Measurements from ENCODE around the gene TCAIM.

The TCAIM gene

DNA sequence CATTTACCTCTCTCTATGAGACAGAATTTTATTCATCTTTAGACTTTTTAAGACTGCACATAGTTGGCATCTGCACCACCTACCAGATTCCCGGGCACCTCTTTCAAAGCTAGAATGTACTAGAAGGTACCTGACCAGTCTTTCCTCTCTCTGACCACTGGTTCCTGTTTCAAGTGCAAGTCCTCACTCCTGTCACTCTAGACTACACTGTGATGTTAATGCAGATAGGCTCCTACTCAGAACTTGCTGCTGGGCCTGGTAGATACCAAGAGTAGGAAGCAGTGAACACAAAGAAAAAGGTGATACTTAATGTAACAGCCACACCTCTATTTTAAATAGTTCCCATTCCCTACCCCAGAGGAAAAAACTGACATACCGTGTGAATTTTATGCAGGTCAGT, 8.1 kb upstream of the TCAIM start:
- TF ChIP-seq, protein P1, sequence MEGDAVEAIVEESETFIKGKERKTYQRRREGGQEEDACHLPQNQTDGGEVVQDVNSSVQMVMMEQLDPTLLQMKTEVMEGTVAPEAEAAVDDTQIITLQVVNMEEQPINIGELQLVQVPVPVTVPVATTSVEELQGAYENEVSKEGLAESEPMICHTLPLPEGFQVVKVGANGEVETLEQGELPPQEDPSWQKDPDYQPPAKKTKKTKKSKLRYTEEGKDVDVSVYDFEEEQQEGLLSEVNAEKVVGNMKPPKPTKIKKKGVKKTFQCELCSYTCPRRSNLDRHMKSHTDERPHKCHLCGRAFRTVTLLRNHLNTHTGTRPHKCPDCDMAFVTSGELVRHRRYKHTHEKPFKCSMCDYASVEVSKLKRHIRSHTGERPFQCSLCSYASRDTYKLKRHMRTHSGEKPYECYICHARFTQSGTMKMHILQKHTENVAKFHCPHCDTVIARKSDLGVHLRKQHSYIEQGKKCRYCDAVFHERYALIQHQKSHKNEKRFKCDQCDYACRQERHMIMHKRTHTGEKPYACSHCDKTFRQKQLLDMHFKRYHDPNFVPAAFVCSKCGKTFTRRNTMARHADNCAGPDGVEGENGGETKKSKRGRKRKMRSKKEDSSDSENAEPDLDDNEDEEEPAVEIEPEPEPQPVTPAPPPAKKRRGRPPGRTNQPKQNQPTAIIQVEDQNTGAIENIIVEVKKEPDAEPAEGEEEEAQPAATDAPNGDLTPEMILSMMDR (conservative IDR thresholded peaks at IDR 0.05) = no peak
- no peak overlapping the region for H3K27ac ChIP-seq

DNA sequence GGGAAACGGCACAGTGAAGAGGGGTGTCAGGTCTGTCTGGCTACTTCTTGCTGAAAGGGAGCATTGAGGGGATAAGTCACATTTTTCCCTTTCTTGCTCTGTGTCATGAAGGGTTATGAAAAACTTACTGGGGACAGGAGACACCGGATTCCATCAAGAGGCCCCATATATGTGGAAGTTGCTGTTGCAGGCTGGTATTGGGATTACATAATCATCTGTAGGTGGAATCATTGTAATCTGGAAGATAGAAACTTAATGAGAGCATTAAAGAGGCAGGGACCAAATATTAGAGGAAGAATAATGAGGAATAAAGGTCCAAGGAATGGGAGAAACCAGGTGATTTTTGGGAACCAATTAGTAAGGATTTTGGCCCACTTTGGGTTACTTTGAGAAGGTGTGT, 4.2 kb upstream of the TCAIM start:
- TF ChIP-seq, protein P1 (conservative IDR thresholded peaks at IDR 0.05) = no peak
- no peak overlapping the region for H3K27ac ChIP-seq

DNA sequence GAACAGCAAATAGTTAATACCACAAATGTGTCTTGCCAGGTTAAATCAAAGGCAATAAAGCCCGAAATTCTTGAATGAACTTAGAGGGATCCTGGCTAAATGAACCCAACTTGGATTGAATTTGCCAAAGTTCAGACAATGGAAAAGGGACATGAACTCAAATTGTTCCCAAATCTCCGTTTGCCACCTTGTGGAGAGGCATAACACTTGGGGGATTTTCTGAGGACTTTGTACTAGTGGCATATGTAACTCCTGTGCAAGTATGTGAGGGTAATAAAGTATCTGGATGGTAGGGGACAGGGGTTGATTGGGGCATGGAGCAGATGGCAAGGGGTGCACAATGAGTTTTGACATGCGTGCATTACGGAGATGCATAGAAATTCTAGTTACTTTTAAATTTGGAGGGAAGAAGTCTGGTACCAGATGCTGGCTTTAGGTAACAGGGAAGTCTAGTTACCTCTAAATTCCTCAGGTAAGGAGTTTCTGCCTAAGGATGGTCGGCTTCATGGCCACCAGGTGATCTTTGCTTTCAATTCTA, 1.2 kb upstream of the TCAIM start:
- TF ChIP-seq, protein P1 (conservative IDR thresholded peaks at IDR 0.05) = no peak
- peak overlapping the region; percentile 94 for H3K27ac ChIP-seq

DNA sequence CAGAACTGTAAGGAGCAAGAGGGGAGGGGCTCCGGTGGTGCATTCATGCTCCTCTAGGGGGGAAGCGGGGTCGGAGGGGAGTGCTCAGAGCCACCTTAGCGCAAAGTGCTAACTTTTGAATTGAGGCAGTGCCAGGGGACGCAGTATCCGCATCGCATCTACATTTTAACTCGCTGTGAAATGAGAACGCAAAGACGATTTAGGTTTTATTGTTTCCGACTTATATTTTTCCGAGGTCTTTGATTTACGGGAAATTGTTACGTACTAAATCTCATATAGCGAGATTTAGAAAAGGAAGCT, 212 bp downstream of the TCAIM start:
- TF ChIP-seq, protein P1 (conservative IDR thresholded peaks at IDR 0.05) = no peak
- peak overlapping the region; percentile 94 for H3K27ac ChIP-seq

DNA sequence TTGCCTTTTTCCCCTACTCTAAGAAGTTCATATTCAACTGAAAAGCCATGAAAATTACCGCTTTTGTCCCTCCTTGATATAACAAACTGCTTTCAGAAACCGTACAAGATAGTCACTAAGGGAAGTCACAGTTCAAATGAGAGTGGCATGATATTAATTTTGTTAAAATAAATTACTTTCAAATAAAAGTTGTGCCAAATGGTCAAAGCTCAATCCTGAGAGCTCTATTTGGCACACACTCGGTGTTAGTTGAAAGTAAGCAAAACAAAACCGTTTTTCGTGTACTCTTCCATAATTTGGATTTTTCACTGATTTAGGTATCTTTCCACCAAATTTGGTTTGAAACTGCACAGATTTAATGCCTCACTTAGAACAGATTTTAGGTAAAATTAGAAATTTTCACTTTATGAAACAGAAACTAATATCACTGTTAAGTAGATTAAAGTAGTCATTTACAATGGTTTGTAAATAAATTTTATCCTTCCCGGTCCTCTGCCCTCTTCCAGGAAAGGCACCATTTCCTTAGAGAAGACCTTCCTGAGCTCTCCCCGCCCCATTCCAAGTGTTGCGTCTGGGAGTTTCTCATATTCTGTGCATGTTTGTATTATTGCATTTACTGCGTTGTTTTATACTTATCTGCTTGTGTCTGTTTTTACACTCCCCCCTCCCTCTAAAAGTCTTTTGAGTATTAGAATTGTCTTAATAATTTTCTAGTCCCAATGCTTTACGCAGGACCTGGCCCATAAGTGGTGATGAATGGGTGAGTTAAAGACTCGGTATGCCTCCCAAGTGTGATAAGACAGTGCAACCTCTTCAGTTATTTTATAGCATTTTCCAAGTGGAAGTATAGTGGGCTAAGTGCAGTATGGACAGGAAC, 853 bp downstream of the TCAIM start:
- TF ChIP-seq, protein P1 (conservative IDR thresholded peaks at IDR 0.05) = no peak
- peak overlapping the region; percentile 94 for H3K27ac ChIP-seq

DNA sequence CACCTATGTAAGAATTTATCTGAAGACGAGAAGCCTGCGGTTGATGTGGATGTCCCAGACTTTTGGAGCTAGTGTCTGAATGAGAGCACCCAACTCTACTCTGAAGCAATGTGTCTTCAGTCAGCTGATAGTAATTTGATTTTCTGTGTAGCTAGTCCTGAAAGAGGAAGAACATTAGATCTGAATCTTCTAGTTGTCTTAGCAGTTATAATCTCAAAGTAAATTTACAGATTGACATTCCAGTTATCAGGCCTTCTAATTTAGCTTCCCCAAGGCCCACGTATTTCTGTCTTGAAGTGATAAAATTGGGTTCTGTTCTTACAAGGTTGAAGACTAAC, 1.5 kb downstream of the TCAIM start:
- TF ChIP-seq, protein P1 (conservative IDR thresholded peaks at IDR 0.05) = no peak
- peak overlapping the region; percentile 94 for H3K27ac ChIP-seq

DNA sequence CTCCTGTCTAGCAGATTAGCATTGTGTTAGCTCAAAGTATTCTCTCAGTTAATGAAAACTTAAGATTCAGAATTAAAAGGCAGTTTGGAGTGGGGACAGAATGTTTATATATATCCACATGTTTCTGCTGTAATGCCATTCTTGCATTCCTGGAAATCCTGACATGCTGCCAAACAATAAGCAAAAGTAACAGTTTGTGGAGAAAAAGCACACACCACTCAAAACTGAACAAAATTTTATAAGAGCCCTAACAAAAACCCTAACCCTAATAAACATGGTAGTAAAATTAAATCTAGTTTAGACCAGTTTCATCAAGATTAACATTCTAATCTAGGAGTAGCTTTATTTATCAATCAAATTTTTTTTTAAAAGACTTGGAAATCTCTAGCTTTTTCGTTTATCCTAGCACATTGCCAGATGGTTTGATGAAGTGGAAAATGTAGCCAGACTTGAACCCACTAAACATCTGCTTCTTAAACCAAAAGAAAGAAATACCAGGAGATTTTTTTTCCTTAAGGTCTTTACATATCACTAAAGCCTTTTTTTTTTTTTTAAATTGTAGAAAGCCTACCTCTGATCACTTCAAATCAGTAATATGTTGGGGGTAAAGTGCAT, 3.7 kb downstream of the TCAIM start:
- TF ChIP-seq, protein P1 (conservative IDR thresholded peaks at IDR 0.05) = no peak

More for the DNA sequence above, 3.7 kb downstream of the TCAIM start:
- no peak overlapping the region for H3K27ac ChIP-seq

Data from VCaP (cell line).